HEK293 (cell line): Measurements from ENCODE around the gene UTP3.

ENCODE experiments used
- CTCF ChIA-PET: fragments of 350-600 bp; formaldehyde crosslinking; extraction: SDS; loops from one replicate; lab custom pipeline; 2021; ENCODE audit warnings: antibody characterized with exemption; lab: Yijun Ruan, JAX
- POLR2A ChIA-PET: fragments of 300-600 bp; formaldehyde crosslinking; extraction: SDS; loops from one replicate; lab custom pipeline; 2020; ENCODE audit warnings: antibody characterized with exemption, inconsistent platforms; lab: Yijun Ruan, JAX
- H3K27ac ChIP-seq: fragments of 200-500 bp; sonication (Bioruptor generic); 2 replicates; pipeline ENCODE4 v1.5.1; 2014; ENCODE audit warnings: low read depth, low read length, control low read depth, inconsistent platforms; ENCODE audit errors: extremely low read depth
- H3K36me3 ChIP-seq, 2 experiments: fragments of 200-500 bp in 1 of 2; sonication (Bioruptor generic) in 1 of 2; 1 replicate in 1 of 2; 2 replicates in 1 of 2; pipeline ENCODE4 v1.5.1; 2014 to 2017; ENCODE audit warnings: inconsistent platforms in 2 of 2, low read length in 2 of 2; ENCODE audit not compliant: control insufficient read depth in 2 of 2, insufficient read depth in 1 of 2
- H3K4me1 ChIP-seq: fragments of 200-500 bp; sonication (Bioruptor generic); 2 replicates; pipeline ENCODE4 v1.5.1; 2014; ENCODE audit warnings: mild to moderate bottlenecking, low read length, inconsistent platforms; ENCODE audit not compliant: control insufficient read depth, insufficient read depth
- H3K4me3 ChIP-seq: 2 replicates; pipeline ENCODE4 v1.5.1; 2011; ENCODE audit warnings: low read depth, mild to moderate bottlenecking, control low read depth, low read length, moderate library complexity
- H3K9me3 ChIP-seq: fragments of 200-500 bp; sonication (Bioruptor generic); 2 replicates; pipeline ENCODE4 v1.5.1; 2014; ENCODE audit warnings: low read depth, low read length, inconsistent platforms; ENCODE audit not compliant: control insufficient read depth, insufficient read depth
- EGR2 ChIP-seq: fragments of 450-650 bp; formaldehyde crosslinking; IDR thresholded peaks from 2 replicates; pipeline ENCODE4 v1.5.1; 2016; ENCODE audit warnings: low read depth, missing biosample characterization, missing genetic modification characterization
- KLF8 ChIP-seq: fragments of 450-650 bp; formaldehyde crosslinking; IDR thresholded peaks from 2 replicates; pipeline ENCODE4 v1.5.1; 2016; ENCODE audit warnings: missing biosample characterization, missing genetic modification characterization
- ZBTB20 ChIP-seq: fragments of 450-650 bp; formaldehyde crosslinking; IDR thresholded peaks from 2 replicates; pipeline ENCODE4 v1.5.1; 2016; ENCODE audit warnings: missing biosample characterization, missing genetic modification characterization
- ZBTB21 ChIP-seq: fragments of 450-650 bp; formaldehyde crosslinking; IDR thresholded peaks from 2 replicates; pipeline ENCODE4 v1.5.1; 2017; ENCODE audit warnings: missing biosample characterization, missing genetic modification characterization
- ZNF366 ChIP-seq: fragments of 450-650 bp; formaldehyde crosslinking; conservative IDR thresholded peaks from 2 replicates; pipeline ENCODE4 v1.5.1; 2016; ENCODE audit warnings: missing biosample characterization, missing genetic modification characterization
- ZNF544 ChIP-seq: fragments of 450-650 bp; formaldehyde crosslinking; IDR thresholded peaks from 2 replicates; pipeline ENCODE4 v1.5.0; 2017; ENCODE audit warnings: missing biosample characterization, missing genetic modification characterization
- ZNF629 ChIP-seq: fragments of 450-650 bp; formaldehyde crosslinking; IDR thresholded peaks from 2 replicates; pipeline ENCODE4 v1.5.1; 2017; ENCODE audit warnings: missing biosample characterization, missing genetic modification characterization
- ZNF747 ChIP-seq: fragments of 450-650 bp; formaldehyde crosslinking; IDR thresholded peaks from 2 replicates; pipeline ENCODE4 v1.5.1; 2016; ENCODE audit warnings: missing biosample characterization, missing genetic modification characterization
- TF ChIP-seq, protein P1 (sequence below): fragments of 450-650 bp; formaldehyde crosslinking; IDR thresholded peaks from 2 replicates; pipeline ENCODE4 v1.5.1; 2016; ENCODE audit warnings: missing biosample characterization, missing genetic modification characterization
- TF ChIP-seq, protein P2 (sequence below): fragments of 450-650 bp; formaldehyde crosslinking; IDR thresholded peaks from 2 replicates; pipeline ENCODE4 v1.5.1; 2016; ENCODE audit warnings: missing biosample characterization, missing genetic modification characterization
- TF ChIP-seq, protein P3 (sequence below): fragments of 450-650 bp; formaldehyde crosslinking; IDR thresholded peaks from 2 replicates; pipeline ENCODE4 v1.5.1; 2017; ENCODE audit warnings: missing biosample characterization, missing genetic modification characterization
- TF ChIP-seq, protein P4 (sequence below): fragments of 450-650 bp; formaldehyde crosslinking; IDR thresholded peaks from 2 replicates; pipeline ENCODE4 v1.5.1; 2016; ENCODE audit warnings: missing biosample characterization, missing genetic modification characterization, low read depth
- TF ChIP-seq, protein P5 (sequence below): fragments of 450-650 bp; formaldehyde crosslinking; IDR thresholded peaks from 2 replicates; pipeline ENCODE4 v1.5.1; 2016; ENCODE audit warnings: missing biosample characterization, missing genetic modification characterization, low read depth

Gene UTP3

DNA sequence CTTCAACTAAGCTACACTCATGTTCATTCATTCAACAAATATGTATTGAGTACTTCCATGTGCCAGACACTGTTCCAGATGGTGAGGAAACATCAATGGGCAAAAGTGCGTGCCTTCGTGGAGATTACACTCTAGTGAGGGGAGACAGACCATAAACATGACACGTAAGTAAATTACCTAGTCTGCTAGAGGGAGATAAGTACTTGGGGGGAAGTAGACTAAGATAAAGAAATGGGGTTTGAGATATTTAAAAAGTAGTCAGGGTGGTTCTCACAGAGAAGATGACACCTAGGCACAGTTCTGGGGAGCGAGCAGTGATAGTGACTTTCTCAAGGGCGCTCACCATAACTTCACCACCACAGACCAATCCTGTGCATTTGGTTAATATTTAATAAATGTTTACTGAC, 33.7 kb upstream of the UTP3 start:
- ChIA-PET POLR2A (no interaction called here), CTCF (interaction anchor here (0.6 kb wide), 1 partner anchor 191 kb away, joined by 3 read pairs; no protein-coding TSS in a partner anchor)
- H3K36me3 ChIP-seq: no peaks in the 10 kb centered on the region
- H3K4me1 ChIP-seq: no peaks in the 10 kb centered on the region
- no peak overlapping the region for H3K27ac ChIP-seq
- TF ChIP-seq, protein P1, sequence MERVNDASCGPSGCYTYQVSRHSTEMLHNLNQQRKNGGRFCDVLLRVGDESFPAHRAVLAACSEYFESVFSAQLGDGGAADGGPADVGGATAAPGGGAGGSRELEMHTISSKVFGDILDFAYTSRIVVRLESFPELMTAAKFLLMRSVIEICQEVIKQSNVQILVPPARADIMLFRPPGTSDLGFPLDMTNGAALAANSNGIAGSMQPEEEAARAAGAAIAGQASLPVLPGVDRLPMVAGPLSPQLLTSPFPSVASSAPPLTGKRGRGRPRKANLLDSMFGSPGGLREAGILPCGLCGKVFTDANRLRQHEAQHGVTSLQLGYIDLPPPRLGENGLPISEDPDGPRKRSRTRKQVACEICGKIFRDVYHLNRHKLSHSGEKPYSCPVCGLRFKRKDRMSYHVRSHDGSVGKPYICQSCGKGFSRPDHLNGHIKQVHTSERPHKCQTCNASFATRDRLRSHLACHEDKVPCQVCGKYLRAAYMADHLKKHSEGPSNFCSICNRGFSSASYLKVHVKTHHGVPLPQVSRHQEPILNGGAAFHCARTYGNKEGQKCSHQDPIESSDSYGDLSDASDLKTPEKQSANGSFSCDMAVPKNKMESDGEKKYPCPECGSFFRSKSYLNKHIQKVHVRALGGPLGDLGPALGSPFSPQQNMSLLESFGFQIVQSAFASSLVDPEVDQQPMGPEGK (tag by site-specific recombination): no peak
- TF ChIP-seq, protein P2, sequence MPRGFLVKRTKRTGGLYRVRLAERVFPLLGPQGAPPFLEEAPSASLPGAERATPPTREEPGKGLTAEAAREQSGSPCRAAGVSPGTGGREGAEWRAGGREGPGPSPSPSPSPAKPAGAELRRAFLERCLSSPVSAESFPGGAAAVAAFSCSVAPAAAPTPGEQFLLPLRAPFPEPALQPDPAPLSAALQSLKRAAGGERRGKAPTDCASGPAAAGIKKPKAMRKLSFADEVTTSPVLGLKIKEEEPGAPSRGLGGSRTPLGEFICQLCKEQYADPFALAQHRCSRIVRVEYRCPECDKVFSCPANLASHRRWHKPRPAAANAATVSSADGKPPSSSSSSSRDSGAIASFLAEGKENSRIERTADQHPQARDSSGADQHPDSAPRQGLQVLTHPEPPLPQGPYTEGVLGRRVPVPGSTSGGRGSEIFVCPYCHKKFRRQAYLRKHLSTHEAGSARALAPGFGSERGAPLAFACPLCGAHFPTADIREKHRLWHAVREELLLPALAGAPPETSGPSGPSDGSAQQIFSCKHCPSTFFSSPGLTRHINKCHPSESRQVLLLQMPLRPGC: no peak
- TF ChIP-seq, protein P3, sequence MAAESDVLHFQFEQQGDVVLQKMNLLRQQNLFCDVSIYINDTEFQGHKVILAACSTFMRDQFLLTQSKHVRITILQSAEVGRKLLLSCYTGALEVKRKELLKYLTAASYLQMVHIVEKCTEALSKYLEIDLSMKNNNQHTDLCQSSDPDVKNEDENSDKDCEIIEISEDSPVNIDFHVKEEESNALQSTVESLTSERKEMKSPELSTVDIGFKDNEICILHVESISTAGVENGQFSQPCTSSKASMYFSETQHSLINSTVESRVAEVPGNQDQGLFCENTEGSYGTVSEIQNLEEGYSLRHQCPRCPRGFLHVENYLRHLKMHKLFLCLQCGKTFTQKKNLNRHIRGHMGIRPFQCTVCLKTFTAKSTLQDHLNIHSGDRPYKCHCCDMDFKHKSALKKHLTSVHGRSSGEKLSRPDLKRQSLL (tag by site-specific recombination): no peak
- H3K4me3 ChIP-seq: no peak overlapping the region
- no peaks in the 10 kb centered on the region for H3K9me3 ChIP-seq

DNA sequence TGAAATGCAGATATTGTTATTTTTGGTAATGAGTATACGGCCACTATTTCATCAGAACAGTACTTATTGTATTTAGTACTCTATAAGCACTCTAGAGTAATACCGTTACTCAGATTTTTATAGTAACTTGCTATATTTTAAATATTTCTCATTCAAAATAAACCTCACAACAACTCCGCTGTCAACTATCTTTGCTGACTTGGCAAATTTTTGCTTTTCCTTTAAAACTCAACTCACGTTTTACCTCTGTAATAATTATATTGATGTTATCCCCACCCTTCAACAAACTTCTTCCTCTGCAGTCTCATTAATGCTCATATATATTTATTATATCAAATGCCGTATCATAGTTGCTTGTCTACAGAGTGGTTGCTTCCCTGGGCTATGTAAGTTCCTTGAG, 31.0 kb upstream of the UTP3 start:
- Histone ChIP-seq H3K27ac (no peak overlapping the region), H3K36me3 (no peaks in the 10 kb centered on the region), H3K9me3 (no peaks in the 10 kb centered on the region), H3K4me1 (no peaks in the 10 kb centered on the region), H3K4me3 (no peak overlapping the region)
- TF ChIP-seq ZNF747 (no peak), ZNF366 (tag by site-specific recombination) (no peak), KLF8 (tag by site-specific recombination) (no peak)
- CTCF ChIA-PET: interaction anchor here (0.6 to 0.7 kb wide), 2 partner anchors 11 to 884 kb away, joined by 3 to 4 read pairs; no protein-coding TSS in a partner anchor
- POLR2A ChIA-PET: no interaction called here

DNA sequence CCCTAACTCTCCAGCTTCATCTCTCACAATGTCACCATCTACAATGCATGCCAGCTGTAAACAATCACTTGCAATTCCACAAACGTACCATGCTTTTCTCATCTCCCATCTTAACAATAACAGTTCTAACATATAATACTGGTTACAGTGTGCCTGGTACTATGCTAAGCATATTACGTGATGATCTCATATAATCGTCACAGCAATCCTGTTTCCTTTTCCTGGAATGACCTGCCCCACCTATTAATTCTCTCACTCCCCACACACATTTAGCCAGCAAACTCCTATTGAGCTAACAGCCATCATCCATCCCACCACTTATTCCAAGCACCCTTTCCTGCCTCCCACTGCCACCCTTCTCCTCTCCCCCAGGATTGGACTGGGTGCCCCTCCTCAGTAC, 29.9 kb upstream of the UTP3 start:
- CTCF ChIA-PET: interaction anchor here (0.6 kb wide), 1 partner anchor 144 kb away, joined by 3 read pairs; no protein-coding TSS in a partner anchor
- Histone ChIP-seq H3K9me3 (no peaks in the 10 kb centered on the region), H3K4me3 (no peak overlapping the region), H3K4me1 (no peaks in the 10 kb centered on the region), H3K27ac (no peak overlapping the region), H3K36me3 (no peaks in the 10 kb centered on the region)
- TF ChIP-seq ZNF629 (tag by site-specific recombination) (0 out of 2 replicates have a peak, but pooled peaks have one; percentile 15), ZBTB21 (tag by site-specific recombination) (peak; percentile 52; the same call in 1 of the 2 replicates), ZNF544 (tag by site-specific recombination) (no peak), EGR2 (tag by site-specific recombination) (peak; percentile 40; the same call in 1 of the 2 replicates), ZBTB20 (tag by site-specific recombination) (0 out of 2 replicates have a peak, but pooled peaks have one; percentile 16)
- TF ChIP-seq, protein P4, sequence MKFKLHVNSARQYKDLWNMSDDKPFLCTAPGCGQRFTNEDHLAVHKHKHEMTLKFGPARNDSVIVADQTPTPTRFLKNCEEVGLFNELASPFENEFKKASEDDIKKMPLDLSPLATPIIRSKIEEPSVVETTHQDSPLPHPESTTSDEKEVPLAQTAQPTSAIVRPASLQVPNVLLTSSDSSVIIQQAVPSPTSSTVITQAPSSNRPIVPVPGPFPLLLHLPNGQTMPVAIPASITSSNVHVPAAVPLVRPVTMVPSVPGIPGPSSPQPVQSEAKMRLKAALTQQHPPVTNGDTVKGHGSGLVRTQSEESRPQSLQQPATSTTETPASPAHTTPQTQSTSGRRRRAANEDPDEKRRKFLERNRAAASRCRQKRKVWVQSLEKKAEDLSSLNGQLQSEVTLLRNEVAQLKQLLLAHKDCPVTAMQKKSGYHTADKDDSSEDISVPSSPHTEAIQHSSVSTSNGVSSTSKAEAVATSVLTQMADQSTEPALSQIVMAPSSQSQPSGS: 0 out of 2 replicates have a peak, but pooled peaks have one; percentile 6
- TF ChIP-seq, protein P5, sequence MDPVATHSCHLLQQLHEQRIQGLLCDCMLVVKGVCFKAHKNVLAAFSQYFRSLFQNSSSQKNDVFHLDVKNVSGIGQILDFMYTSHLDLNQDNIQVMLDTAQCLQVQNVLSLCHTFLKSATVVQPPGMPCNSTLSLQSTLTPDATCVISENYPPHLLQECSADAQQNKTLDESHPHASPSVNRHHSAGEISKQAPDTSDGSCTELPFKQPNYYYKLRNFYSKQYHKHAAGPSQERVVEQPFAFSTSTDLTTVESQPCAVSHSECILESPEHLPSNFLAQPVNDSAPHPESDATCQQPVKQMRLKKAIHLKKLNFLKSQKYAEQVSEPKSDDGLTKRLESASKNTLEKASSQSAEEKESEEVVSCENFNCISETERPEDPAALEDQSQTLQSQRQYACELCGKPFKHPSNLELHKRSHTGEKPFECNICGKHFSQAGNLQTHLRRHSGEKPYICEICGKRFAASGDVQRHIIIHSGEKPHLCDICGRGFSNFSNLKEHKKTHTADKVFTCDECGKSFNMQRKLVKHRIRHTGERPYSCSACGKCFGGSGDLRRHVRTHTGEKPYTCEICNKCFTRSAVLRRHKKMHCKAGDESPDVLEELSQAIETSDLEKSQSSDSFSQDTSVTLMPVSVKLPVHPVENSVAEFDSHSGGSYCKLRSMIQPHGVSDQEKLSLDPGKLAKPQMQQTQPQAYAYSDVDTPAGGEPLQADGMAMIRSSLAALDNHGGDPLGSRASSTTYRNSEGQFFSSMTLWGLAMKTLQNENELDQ: no peak
- POLR2A ChIA-PET: no interaction called here
